ENCODE data around the gene ZNHIT1. TPM values are rescaled to one million over a fixed set of nuclear protein-coding genes. Genes with fewer than 3 reads are reported as not detected.
"Not testable (repeated sequence)": the region's sequence is repeated elsewhere in the genome, so short reads cannot be mapped to it uniquely, and the experiment has no call there.

Gene ZNHIT1
- total and polyA plus RNA-seq, 10 donors: 47.3 to 127 (median 68.0) TPM

- Histone ChIP-seq H3K9me3 (no peaks in the 10 kb centered on the region), H3K27me3 (replicated peaks in 1 of 7) (no peaks in the 10 kb centered on the region), H3K4me3 (peak overlapping the region; percentile 70 to 98 (median 81)), H3K4me1 (peaks cover 28 to 89% (median 62%) of the 10 kb centered on the region in 6 donors), H3K27ac (peak overlapping the region; percentile 91 to 99 (median 98)), H3K36me3 (peaks cover 0 to 64% (median 17%) of the 10 kb centered on the region in 6 donors)
- intact Hi-C loops (cut with DNase I; ENCODE audit: low total_unique reads): no loop called here
- DNase-seq: peak; percentile 87
- 27 to 37% (median 32%) methylated on average over 29 to 32 of the region's 32 CpGs for WGBS, 5 donors
- TF ChIP-seq CTCF (IDR thresholded peaks at IDR 0.05 in 8 of 11, conservative IDR thresholded peaks at IDR 0.05 in 3 of 11): no peak
- no peak for TF ChIP-seq POLR2AphosphoS5 (IDR thresholded peaks at IDR 0.05)
- TF ChIP-seq POLR2A (IDR thresholded peaks at IDR 0.05): no peak
These were observed 27.2 kb downstream of the ZNHIT1 start for GRCh38 chr7:101245147-101245668.

GRCh38 chr7:101248276-101248675, 30.3 kb downstream of the ZNHIT1 start:
- H3K9me3 ChIP-seq: no peaks in the 10 kb centered on the region
- H3K27me3 ChIP-seq (replicated peaks in 1 of 7): no peaks in the 10 kb centered on the region
- 97 to 98% (median 97%) methylated on average over 5 of the region's 5 CpGs for WGBS, 5 donors
- no peak for DNase-seq
- peaks cover 31 to 82% (median 59%) of the 10 kb centered on the region in 6 donors for H3K4me1 ChIP-seq
- no peak for TF ChIP-seq POLR2AphosphoS5 (IDR thresholded peaks at IDR 0.05)
- TF ChIP-seq CTCF (IDR thresholded peaks at IDR 0.05 in 8 of 11, conservative IDR thresholded peaks at IDR 0.05 in 3 of 11): no peak
- peaks cover 0 to 48% (median 11%) of the 10 kb centered on the region in 6 donors for H3K36me3 ChIP-seq
- no peak overlapping the region for H3K27ac ChIP-seq
- intact Hi-C loops (cut with DNase I; ENCODE audit: low total_unique reads): no loop called here
- no peak overlapping the region for H3K4me3 ChIP-seq

- H3K4me3 ChIP-seq: peak overlapping the region in 2 of 8 donors; percentile 74 to 81
- no peaks in the 10 kb centered on the region for H3K27me3 ChIP-seq (replicated peaks in 1 of 7)
- peaks cover 21 to 66% (median 45%) of the 10 kb centered on the region in 6 donors for H3K4me1 ChIP-seq
- no peak for DNase-seq
- TF ChIP-seq POLR2AphosphoS5 (IDR thresholded peaks at IDR 0.05) (no peak), CTCF (IDR thresholded peaks at IDR 0.05 in 8 of 11, conservative IDR thresholded peaks at IDR 0.05 in 3 of 11) (no peak), POLR2A (IDR thresholded peaks at IDR 0.05) (no peak)
- intact Hi-C loops (cut with DNase I; ENCODE audit: low total_unique reads): no loop called here
- peaks cover 0 to 44% (median 11%) of the 10 kb centered on the region in 6 donors for H3K36me3 ChIP-seq
- no peaks in the 10 kb centered on the region for H3K9me3 ChIP-seq
- H3K27ac ChIP-seq: no peak overlapping the region
- WGBS, 5 donors: 83 to 90% (median 84%) methylated on average over 3 of the region's 3 CpGs
These were observed 32.4 kb downstream of the ZNHIT1 start for GRCh38 chr7:101250324-101250723.

GRCh38 chr7:101251871-101252659, 34.1 kb downstream of the ZNHIT1 start:
- peaks cover 0 to 7% (median 0%) of the 10 kb centered on the region in 7 donors for H3K27me3 ChIP-seq (replicated peaks in 1 of 7)
- 0 to 1% (median 0%) methylated on average over 52 to 55 of the region's 55 CpGs for WGBS, 5 donors
- peak overlapping the region; percentile 67 to 92 (median 87) for H3K27ac ChIP-seq
- H3K36me3 ChIP-seq: peaks cover 0 to 39% (median 11%) of the 10 kb centered on the region in 6 donors
- intact Hi-C loops (cut with DNase I; ENCODE audit: low total_unique reads): no loop called here
- H3K4me3 ChIP-seq: peak overlapping the region; percentile 72 to 98 (median 90)
- no peaks in the 10 kb centered on the region for H3K9me3 ChIP-seq
- TF ChIP-seq POLR2A (IDR thresholded peaks at IDR 0.05): no peak
- TF ChIP-seq CTCF (IDR thresholded peaks at IDR 0.05 in 8 of 11, conservative IDR thresholded peaks at IDR 0.05 in 3 of 11): peak in 2 of 11 experiments; percentile 22 to 36
- TF ChIP-seq POLR2AphosphoS5 (IDR thresholded peaks at IDR 0.05): peak; percentile 84 to 89 (median 88)
- peak; percentile 99 for DNase-seq
- peaks cover 16 to 49% (median 31%) of the 10 kb centered on the region in 6 donors for H3K4me1 ChIP-seq

GRCh38 chr7:101253199-101253598, 35.2 kb downstream of the ZNHIT1 start:
- WGBS, 5 donors: 84 to 90% (median 86%) methylated on average over 5 of the region's 5 CpGs
- peaks cover 16 to 43% (median 31%) of the 10 kb centered on the region in 6 donors for H3K4me1 ChIP-seq

More at GRCh38 chr7:101253199-101253598, 35.2 kb downstream of the ZNHIT1 start:
- H3K9me3 ChIP-seq; DNase-seq; H3K27ac ChIP-seq; intact Hi-C loops (cut with DNase I; ENCODE audit: low total_unique reads): not testable (repeated sequence)
- Histone ChIP-seq H3K27me3 (replicated peaks in 1 of 7) (peaks cover 0 to 13% (median 0%) of the 10 kb centered on the region in 7 donors), H3K36me3 (peaks cover 0 to 28% (median 11%) of the 10 kb centered on the region in 6 donors), H3K4me3 (peak overlapping the region in 4 of 8 donors; percentile 72 to 98 (median 90))

All from spleen (tissue), 11 donors.